OCI-LY7 (cell line): ENCODE measurements around the gene PRPF8.

Experiments
- CTCF ChIP-seq: fragments of 200-600 bp; sonication (generic); conservative IDR thresholded peaks from 2 replicates; pipeline ENCODE4 v1.5.1; 2014; ENCODE audit warnings: mild to moderate bottlenecking, antibody characterized with exemption, low read length, moderate library complexity, mixed read lengths
- EZH2phosphoT487 ChIP-seq: fragments of 200-600 bp; sonication (generic); IDR thresholded peaks from 2 replicates; pipeline ENCODE4 v1.6.1; 2018; ENCODE audit warnings: low read depth, borderline replicate concordance, mild to moderate bottlenecking, mixed run types, antibody characterized with exemption, low read length, moderate library complexity, mixed read lengths

- TF ChIP-seq CTCF (no peak), EZH2phosphoT487 (no peak)
These were observed 31.6 kb upstream of the PRPF8 start for GRCh38 chr17:1716076-1716911.
